GM23338 (cell line): ENCODE results near the gene CENPV. TPM values are rescaled to one million over a fixed set of nuclear protein-coding genes. Genes with fewer than 3 reads are reported as not detected.

Source experiments
- ATAC-seq: fragments of 200-7000 bp; cut with Tn5 transposase; 3 replicates; pipeline ENCODE4 v1.9.1; 2020
- DNase-seq: peaks from one replicate; pipeline ENCODE4 v3.0.0-alpha.2; 2015; ENCODE audit warnings: low spot score
- H2AFZ ChIP-seq: fragments of 200-600 bp; sonication (generic); 2 replicates; pipeline ENCODE4 v1.8.0; 2016; ENCODE audit warnings: antibody characterized with exemption, mild to moderate bottlenecking, moderate library complexity
- H3F3A ChIP-seq: fragments of 200-600 bp; sonication (generic); replicated peaks from 2 replicates; pipeline ENCODE4 v1.8.0; 2017; ENCODE audit warnings: antibody characterized with exemption, mixed run types, low read depth
- H3K27ac ChIP-seq: fragments of 200-600 bp; sonication (generic); 2 replicates; pipeline ENCODE4 v1.6.1; 2016; ENCODE audit warnings: low read depth
- H3K27me3 ChIP-seq: fragments of 200-600 bp; sonication (generic); 2 replicates; pipeline ENCODE4 v1.8.0; 2016; ENCODE audit warnings: mild to moderate bottlenecking, mixed run types, moderate library complexity; ENCODE audit not compliant: insufficient read depth
- H3K36me3 ChIP-seq: fragments of 200-600 bp; sonication (generic); 2 replicates; pipeline ENCODE4 v1.8.0; 2016; ENCODE audit warnings: mild to moderate bottlenecking; ENCODE audit not compliant: insufficient read depth
- H3K4me1 ChIP-seq: fragments of 200-600 bp; sonication (generic); 2 replicates; pipeline ENCODE4 v1.8.0; 2016; ENCODE audit warnings: mild to moderate bottlenecking, moderate library complexity; ENCODE audit not compliant: insufficient read depth
- H3K4me2 ChIP-seq: fragments of 200-600 bp; sonication (generic); 2 replicates; pipeline ENCODE4 v1.7.1; 2017; ENCODE audit warnings: mixed run types
- H3K4me3 ChIP-seq: fragments of 200-600 bp; sonication (generic); 2 replicates; pipeline ENCODE4 v1.6.1; 2016; ENCODE audit warnings: mixed run types
- H3K79me2 ChIP-seq: fragments of 200-600 bp; sonication (generic); replicated peaks from 2 replicates; pipeline ENCODE4 v1.8.0; 2017; ENCODE audit warnings: mild to moderate bottlenecking; ENCODE audit not compliant: insufficient read depth
- H3K9me2 ChIP-seq: fragments of 200-600 bp; sonication (generic); 2 replicates; pipeline ENCODE4 v1.8.0; 2017; ENCODE audit not compliant: insufficient read depth
- H4K20me1 ChIP-seq: fragments of 200-600 bp; sonication (generic); replicated peaks from 2 replicates; pipeline ENCODE4 v1.8.0; 2017; ENCODE audit warnings: mild to moderate bottlenecking; ENCODE audit not compliant: insufficient read depth
- H3K27ac Mint-ChIP-seq: 2 replicates; pipeline ENCODE4 v1.8.0; 2020; ENCODE audit warnings: inconsistent platforms, mild to moderate bottlenecking, moderate library complexity, mixed read lengths
- H3K27me3 Mint-ChIP-seq: 3 replicates; pipeline ENCODE4 v1.8.0; 2022; ENCODE audit warnings: low read depth, mild to moderate bottlenecking, moderate library complexity, mixed read lengths, inconsistent platforms; ENCODE audit not compliant: insufficient read depth, poor library complexity
- H3K36me3 Mint-ChIP-seq: 3 replicates; pipeline ENCODE4 v1.8.0; 2021; ENCODE audit warnings: low read depth, mild to moderate bottlenecking, inconsistent platforms, moderate library complexity, mixed read lengths
- H3K4me1 Mint-ChIP-seq: 3 replicates; pipeline ENCODE4 v1.8.0; 2020; ENCODE audit warnings: mild to moderate bottlenecking, inconsistent platforms, mixed read lengths
- H3K4me3 Mint-ChIP-seq: 3 replicates; pipeline ENCODE4 v1.8.0; 2021; ENCODE audit warnings: moderate library complexity, mild to moderate bottlenecking, inconsistent platforms, mixed read lengths
- H3K9me3 Mint-ChIP-seq: 3 replicates; pipeline ENCODE4 v1.8.0; 2020; ENCODE audit warnings: moderate library complexity, mild to moderate bottlenecking, inconsistent platforms, mixed read lengths
- CREB1 ChIP-seq: fragments of 250-450 bp; sonication (Bioruptor Pico); IDR thresholded peaks from 2 replicates; pipeline ENCODE4 v1.5.0; 2020; ENCODE audit warnings: low read depth, mild to moderate bottlenecking, moderate library complexity
- EZH2 ChIP-seq: fragments of 200-600 bp; sonication (generic); IDR thresholded peaks from one replicate; pipeline ENCODE4 v1.8.0; 2017; ENCODE audit warnings: antibody characterized with exemption, mild to moderate bottlenecking, low read depth; ENCODE audit not compliant: unreplicated experiment
- EZH2phosphoT487 ChIP-seq: fragments of 200-600 bp; sonication (generic); IDR thresholded peaks from one replicate; pipeline ENCODE4 v1.8.1; 2018; ENCODE audit warnings: antibody characterized with exemption; ENCODE audit not compliant: unreplicated experiment
- JUNB ChIP-seq: IDR thresholded peaks from one replicate; pipeline ENCODE4 v1.6.1; 2016; ENCODE audit warnings: antibody characterized with exemption; ENCODE audit not compliant: unreplicated experiment
- NANOG ChIP-seq: IDR thresholded peaks from 2 replicates; pipeline ENCODE4 v1.6.1; 2016; ENCODE audit warnings: antibody characterized with exemption, borderline replicate concordance
- POLR2AphosphoS5 ChIP-seq: IDR thresholded peaks from 2 replicates; pipeline ENCODE4 v1.6.1; 2016; ENCODE audit warnings: antibody characterized with exemption, low read depth
- STAT1 ChIP-seq: IDR thresholded peaks from one replicate; pipeline ENCODE4 v1.6.1; 2016; ENCODE audit warnings: antibody characterized with exemption; ENCODE audit not compliant: unreplicated experiment
- ZNF114 ChIP-seq: fragments of 250-450 bp; sonication (Bioruptor Pico); IDR thresholded peaks from 2 replicates; pipeline ENCODE4 v1.5.0; 2020; ENCODE audit warnings: mild to moderate bottlenecking, moderate library complexity
- polyA plus RNA-seq: library from polyadenylated mRNA; unstranded; fragments of >200 nt; fragmentation: Nextera tagmentation; extraction: Ambion mirVana; gene quantifications from 2 replicates; pipeline ENCODE4 v1.2.1, GENCODE V29; 2016
- total RNA-seq: library from RNA; depleted of rRNA; stranded (reverse); fragments of >200 nt; shearing (Covaris generic); gene quantifications from 2 replicates; pipeline ENCODE4 v1.2.3, GENCODE V29; 2014
- TF ChIP-seq, protein P1 (sequence below), 2 experiments: fragments of 200-600 bp in 1 of 2; sonication (generic) in 1 of 2; conservative IDR thresholded peaks; 2 replicates each; pipeline versions ENCODE4 v1.5.1 to v1.6.1; 2016 to 2017; ENCODE audit warnings: antibody characterized with exemption in 2 of 2, low read depth in 2 of 2, mild to moderate bottlenecking in 2 of 2, moderate library complexity in 1 of 2
- TF ChIP-seq, protein P2 (sequence below): IDR thresholded peaks from 2 replicates; pipeline ENCODE4 v1.6.1; 2016; ENCODE audit warnings: antibody characterized with exemption
- TF ChIP-seq, protein P3 (sequence below): fragments of 250-450 bp; sonication (Bioruptor Pico); IDR thresholded peaks from 2 replicates; pipeline ENCODE4 v1.5.0; 2020; ENCODE audit warnings: mild to moderate bottlenecking, moderate library complexity
- TF ChIP-seq, protein P4 (sequence below): IDR thresholded peaks from one replicate; pipeline ENCODE4 v1.6.1; 2018; ENCODE audit warnings: antibody characterized with exemption; ENCODE audit not compliant: unreplicated experiment

CENPV gene
- total and polyA plus RNA-seq, 2 experiments from 2014 or later, result 139 to 300 TPM

DNA sequence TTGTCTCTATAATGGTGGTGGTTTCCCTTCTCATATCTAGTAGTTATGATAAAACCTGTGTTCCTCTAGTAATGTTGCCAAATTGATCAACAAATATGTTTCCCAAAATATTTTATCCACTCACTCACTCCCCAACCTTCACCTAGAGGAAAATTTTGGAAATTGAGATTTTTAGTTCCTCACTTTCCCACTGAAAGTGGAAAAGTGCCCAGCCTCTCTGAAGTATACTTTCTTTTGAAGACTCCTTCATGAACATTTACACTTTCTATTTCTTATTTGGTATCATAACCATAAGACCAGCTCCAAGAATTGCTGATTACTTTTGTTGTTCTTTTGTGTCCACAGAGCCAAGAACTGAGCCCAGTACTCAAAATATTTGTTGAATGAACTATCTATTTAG lies 5.1 kb upstream of the CENPV start:
- Histone ChIP-seq H4K20me1 (no peaks in the 10 kb centered on the region), H3K9me2 (no peaks in the 10 kb centered on the region), H3K4me1 (peaks cover 12% of the 10 kb centered on the region), H3K4me3 (no peak overlapping the region), H3K27ac (no peak overlapping the region), H2AFZ (no peak overlapping the region), H3K27me3 (0 out of 2 replicates have a peak, but pooled peaks cover 10% of the 10 kb centered on the region), H3K4me2 (no peak overlapping the region), H3F3A (peaks cover 8% of the 10 kb centered on the region), H3K79me2 (no peaks in the 10 kb centered on the region), H3K36me3 (no peaks in the 10 kb centered on the region)
- peaks cover 7% of the 10 kb centered on the region; the same call in 2 of the 3 replicates for H3K4me1 Mint-ChIP-seq
- H3K4me3 Mint-ChIP-seq, result no peak overlapping the region
- H3K27ac Mint-ChIP-seq, result no peak overlapping the region
- no peak for TF ChIP-seq ZNF114
- TF ChIP-seq EZH2phosphoT487, result no peak
- TF ChIP-seq, protein P1, sequence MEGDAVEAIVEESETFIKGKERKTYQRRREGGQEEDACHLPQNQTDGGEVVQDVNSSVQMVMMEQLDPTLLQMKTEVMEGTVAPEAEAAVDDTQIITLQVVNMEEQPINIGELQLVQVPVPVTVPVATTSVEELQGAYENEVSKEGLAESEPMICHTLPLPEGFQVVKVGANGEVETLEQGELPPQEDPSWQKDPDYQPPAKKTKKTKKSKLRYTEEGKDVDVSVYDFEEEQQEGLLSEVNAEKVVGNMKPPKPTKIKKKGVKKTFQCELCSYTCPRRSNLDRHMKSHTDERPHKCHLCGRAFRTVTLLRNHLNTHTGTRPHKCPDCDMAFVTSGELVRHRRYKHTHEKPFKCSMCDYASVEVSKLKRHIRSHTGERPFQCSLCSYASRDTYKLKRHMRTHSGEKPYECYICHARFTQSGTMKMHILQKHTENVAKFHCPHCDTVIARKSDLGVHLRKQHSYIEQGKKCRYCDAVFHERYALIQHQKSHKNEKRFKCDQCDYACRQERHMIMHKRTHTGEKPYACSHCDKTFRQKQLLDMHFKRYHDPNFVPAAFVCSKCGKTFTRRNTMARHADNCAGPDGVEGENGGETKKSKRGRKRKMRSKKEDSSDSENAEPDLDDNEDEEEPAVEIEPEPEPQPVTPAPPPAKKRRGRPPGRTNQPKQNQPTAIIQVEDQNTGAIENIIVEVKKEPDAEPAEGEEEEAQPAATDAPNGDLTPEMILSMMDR (conservative IDR thresholded peaks at IDR 0.05; ENCODE audit: low read depth in 2 of 2), result no peak
- TF ChIP-seq EZH2, result no peak
- TF ChIP-seq STAT1, result no peak
- TF ChIP-seq, protein P2, sequence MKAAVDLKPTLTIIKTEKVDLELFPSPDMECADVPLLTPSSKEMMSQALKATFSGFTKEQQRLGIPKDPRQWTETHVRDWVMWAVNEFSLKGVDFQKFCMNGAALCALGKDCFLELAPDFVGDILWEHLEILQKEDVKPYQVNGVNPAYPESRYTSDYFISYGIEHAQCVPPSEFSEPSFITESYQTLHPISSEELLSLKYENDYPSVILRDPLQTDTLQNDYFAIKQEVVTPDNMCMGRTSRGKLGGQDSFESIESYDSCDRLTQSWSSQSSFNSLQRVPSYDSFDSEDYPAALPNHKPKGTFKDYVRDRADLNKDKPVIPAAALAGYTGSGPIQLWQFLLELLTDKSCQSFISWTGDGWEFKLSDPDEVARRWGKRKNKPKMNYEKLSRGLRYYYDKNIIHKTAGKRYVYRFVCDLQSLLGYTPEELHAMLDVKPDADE, result no peak
- no peak for TF ChIP-seq POLR2AphosphoS5
- no peak for TF ChIP-seq JUNB
- no peak for TF ChIP-seq NANOG
- no peak for TF ChIP-seq CREB1 (CRISPR knock-in tag)
- TF ChIP-seq, protein P3, sequence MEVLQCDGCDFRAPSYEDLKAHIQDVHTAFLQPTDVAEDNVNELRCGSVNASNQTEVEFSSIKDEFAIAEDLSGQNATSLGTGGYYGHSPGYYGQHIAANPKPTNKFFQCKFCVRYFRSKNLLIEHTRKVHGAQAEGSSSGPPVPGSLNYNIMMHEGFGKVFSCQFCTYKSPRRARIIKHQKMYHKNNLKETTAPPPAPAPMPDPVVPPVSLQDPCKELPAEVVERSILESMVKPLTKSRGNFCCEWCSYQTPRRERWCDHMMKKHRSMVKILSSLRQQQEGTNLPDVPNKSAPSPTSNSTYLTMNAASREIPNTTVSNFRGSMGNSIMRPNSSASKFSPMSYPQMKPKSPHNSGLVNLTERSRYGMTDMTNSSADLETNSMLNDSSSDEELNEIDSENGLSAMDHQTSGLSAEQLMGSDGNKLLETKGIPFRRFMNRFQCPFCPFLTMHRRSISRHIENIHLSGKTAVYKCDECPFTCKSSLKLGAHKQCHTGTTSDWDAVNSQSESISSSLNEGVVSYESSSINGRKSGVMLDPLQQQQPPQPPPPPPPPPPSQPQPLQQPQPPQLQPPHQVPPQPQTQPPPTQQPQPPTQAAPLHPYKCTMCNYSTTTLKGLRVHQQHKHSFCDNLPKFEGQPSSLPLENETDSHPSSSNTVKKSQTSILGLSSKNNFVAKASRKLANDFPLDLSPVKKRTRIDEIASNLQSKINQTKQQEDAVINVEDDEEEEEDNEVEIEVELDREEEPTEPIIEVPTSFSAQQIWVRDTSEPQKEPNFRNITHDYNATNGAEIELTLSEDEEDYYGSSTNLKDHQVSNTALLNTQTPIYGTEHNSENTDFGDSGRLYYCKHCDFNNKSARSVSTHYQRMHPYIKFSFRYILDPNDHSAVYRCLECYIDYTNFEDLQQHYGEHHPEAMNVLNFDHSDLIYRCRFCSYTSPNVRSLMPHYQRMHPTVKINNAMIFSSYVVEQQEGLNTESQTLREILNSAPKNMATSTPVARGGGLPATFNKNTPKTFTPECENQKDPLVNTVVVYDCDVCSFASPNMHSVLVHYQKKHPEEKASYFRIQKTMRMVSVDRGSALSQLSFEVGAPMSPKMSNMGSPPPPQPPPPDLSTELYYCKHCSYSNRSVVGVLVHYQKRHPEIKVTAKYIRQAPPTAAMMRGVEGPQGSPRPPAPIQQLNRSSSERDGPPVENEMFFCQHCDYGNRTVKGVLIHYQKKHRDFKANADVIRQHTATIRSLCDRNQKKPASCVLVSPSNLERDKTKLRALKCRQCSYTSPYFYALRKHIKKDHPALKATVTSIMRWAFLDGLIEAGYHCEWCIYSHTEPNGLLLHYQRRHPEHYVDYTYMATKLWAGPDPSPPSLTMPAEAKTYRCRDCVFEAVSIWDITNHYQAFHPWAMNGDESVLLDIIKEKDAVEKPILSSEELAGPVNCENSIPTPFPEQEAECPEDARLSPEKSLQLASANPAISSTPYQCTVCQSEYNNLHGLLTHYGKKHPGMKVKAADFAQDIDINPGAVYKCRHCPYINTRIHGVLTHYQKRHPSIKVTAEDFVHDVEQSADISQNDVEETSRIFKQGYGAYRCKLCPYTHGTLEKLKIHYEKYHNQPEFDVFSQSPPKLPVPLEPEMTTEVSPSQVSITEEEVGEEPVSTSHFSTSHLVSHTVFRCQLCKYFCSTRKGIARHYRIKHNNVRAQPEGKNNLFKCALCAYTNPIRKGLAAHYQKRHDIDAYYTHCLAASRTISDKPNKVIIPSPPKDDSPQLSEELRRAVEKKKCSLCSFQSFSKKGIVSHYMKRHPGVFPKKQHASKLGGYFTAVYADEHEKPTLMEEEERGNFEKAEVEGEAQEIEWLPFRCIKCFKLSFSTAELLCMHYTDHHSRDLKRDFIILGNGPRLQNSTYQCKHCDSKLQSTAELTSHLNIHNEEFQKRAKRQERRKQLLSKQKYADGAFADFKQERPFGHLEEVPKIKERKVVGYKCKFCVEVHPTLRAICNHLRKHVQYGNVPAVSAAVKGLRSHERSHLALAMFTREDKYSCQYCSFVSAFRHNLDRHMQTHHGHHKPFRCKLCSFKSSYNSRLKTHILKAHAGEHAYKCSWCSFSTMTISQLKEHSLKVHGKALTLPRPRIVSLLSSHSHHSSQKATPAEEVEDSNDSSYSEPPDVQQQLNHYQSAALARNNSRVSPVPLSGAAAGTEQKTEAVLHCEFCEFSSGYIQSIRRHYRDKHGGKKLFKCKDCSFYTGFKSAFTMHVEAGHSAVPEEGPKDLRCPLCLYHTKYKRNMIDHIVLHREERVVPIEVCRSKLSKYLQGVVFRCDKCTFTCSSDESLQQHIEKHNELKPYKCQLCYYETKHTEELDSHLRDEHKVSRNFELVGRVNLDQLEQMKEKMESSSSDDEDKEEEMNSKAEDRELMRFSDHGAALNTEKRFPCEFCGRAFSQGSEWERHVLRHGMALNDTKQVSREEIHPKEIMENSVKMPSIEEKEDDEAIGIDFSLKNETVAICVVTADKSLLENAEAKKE (CRISPR knock-in tag), result no peak
- TF ChIP-seq, protein P4, sequence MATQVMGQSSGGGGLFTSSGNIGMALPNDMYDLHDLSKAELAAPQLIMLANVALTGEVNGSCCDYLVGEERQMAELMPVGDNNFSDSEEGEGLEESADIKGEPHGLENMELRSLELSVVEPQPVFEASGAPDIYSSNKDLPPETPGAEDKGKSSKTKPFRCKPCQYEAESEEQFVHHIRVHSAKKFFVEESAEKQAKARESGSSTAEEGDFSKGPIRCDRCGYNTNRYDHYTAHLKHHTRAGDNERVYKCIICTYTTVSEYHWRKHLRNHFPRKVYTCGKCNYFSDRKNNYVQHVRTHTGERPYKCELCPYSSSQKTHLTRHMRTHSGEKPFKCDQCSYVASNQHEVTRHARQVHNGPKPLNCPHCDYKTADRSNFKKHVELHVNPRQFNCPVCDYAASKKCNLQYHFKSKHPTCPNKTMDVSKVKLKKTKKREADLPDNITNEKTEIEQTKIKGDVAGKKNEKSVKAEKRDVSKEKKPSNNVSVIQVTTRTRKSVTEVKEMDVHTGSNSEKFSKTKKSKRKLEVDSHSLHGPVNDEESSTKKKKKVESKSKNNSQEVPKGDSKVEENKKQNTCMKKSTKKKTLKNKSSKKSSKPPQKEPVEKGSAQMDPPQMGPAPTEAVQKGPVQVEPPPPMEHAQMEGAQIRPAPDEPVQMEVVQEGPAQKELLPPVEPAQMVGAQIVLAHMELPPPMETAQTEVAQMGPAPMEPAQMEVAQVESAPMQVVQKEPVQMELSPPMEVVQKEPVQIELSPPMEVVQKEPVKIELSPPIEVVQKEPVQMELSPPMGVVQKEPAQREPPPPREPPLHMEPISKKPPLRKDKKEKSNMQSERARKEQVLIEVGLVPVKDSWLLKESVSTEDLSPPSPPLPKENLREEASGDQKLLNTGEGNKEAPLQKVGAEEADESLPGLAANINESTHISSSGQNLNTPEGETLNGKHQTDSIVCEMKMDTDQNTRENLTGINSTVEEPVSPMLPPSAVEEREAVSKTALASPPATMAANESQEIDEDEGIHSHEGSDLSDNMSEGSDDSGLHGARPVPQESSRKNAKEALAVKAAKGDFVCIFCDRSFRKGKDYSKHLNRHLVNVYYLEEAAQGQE, result no peak
- ATAC-seq (no peak), DNase-seq (no peak)
- H3K27me3 Mint-ChIP-seq, result peaks cover 17% of the 10 kb centered on the region
- H3K9me3 Mint-ChIP-seq, result no peaks in the 10 kb centered on the region; the same call in 2 of the 3 replicates
- H3K36me3 Mint-ChIP-seq, result no peaks in the 10 kb centered on the region
